Osteoblast (primary cell): ENCODE results near the gene STK38. TPM values are rescaled to one million over a fixed set of nuclear protein-coding genes. Genes with fewer than 3 reads are reported as not detected.

Experiments
- DNase-seq: peaks from one replicate; pipeline ENCODE4 v3.0.0; 2011; ENCODE audit warnings: low spot score, mixed read lengths; ENCODE audit not compliant: insufficient read length; ENCODE audit errors: missing footprints
- H2AFZ ChIP-seq: 2 replicates; pipeline ENCODE4 v1.6.0; 2011; ENCODE audit warnings: mild to moderate bottlenecking, low read length
- H3K27ac ChIP-seq: 2 replicates; pipeline ENCODE4 v1.5.1; 2011; ENCODE audit warnings: mild to moderate bottlenecking, low read depth, low read length, moderate library complexity
- H3K27me3 ChIP-seq: 2 replicates; pipeline ENCODE4 v1.6.0; 2012; ENCODE audit warnings: mild to moderate bottlenecking, control low read depth, inconsistent platforms, low read length, moderate library complexity; ENCODE audit not compliant: insufficient read depth
- H3K36me3 ChIP-seq: 2 replicates; pipeline ENCODE4 v1.5.1; 2011; ENCODE audit warnings: mild to moderate bottlenecking, low read length, control low read depth, moderate library complexity; ENCODE audit not compliant: insufficient read depth
- H3K4me1 ChIP-seq: 2 replicates; pipeline ENCODE4 v1.5.1; 2011; ENCODE audit warnings: mild to moderate bottlenecking, low read length, control low read depth, moderate library complexity; ENCODE audit not compliant: insufficient read depth
- H3K4me2 ChIP-seq: 2 replicates; pipeline ENCODE4 v1.6.0; 2011; ENCODE audit warnings: mild to moderate bottlenecking, low read length; ENCODE audit not compliant: insufficient read depth
- H3K4me3 ChIP-seq: fragments of 200-600 bp; sonication (generic); 3 replicates; pipeline ENCODE4 v1.5.1; 2012; ENCODE audit warnings: mild to moderate bottlenecking, low read length, inconsistent platforms; ENCODE audit not compliant: insufficient read depth
- H3K79me2 ChIP-seq: 2 replicates; pipeline ENCODE4 v1.6.0; 2012; ENCODE audit warnings: mild to moderate bottlenecking, low read length, control low read depth, inconsistent platforms; ENCODE audit not compliant: insufficient read depth
- H3K9me3 ChIP-seq: 2 replicates; pipeline ENCODE4 v1.5.1; 2011; ENCODE audit warnings: low read depth, low read length, control low read depth
- H4K20me1 ChIP-seq: 2 replicates; pipeline ENCODE4 v1.6.0; 2012; ENCODE audit warnings: mild to moderate bottlenecking, low read length, control low read depth; ENCODE audit not compliant: insufficient read depth
- CTCF ChIP-seq: IDR thresholded peaks from 2 replicates; pipeline ENCODE4 v1.5.1; 2011; ENCODE audit warnings: mild to moderate bottlenecking, low read depth, low read length, moderate library complexity; ENCODE audit errors: extremely low read depth
- total RNA-seq: library from RNA; depleted of rRNA; stranded (reverse); fragments of >200 nt; gene quantifications from 2 replicates; pipeline ENCODE4 v1.2.3, GENCODE V29; 2012

STK38 gene
- total RNA-seq, 1 donor: 48.1 TPM

- Histone ChIP-seq H3K79me2 (no peaks in the 10 kb centered on the region), H3K9me3 (no peaks in the 10 kb centered on the region), H3K4me3 (no peak overlapping the region), H3K27ac (no peak overlapping the region), H3K27me3 (no peaks in the 10 kb centered on the region), H3K36me3 (peaks cover 53% of the 10 kb centered on the region), H3K4me2 (no peak overlapping the region), H3K4me1 (peaks cover 5% of the 10 kb centered on the region), H4K20me1 (peaks cover 13% of the 10 kb centered on the region), H2AFZ (no peak overlapping the region)
- TF ChIP-seq CTCF: no peak
- DNase-seq: no peak
Observed at GRCh38 chr6:36493319-36493718, 54.0 kb downstream of the STK38 start.

- Histone ChIP-seq H3K4me1 (peaks cover 11% of the 10 kb centered on the region), H4K20me1 (peaks cover 18% of the 10 kb centered on the region), H3K27me3 (no peaks in the 10 kb centered on the region), H3K36me3 (peaks cover 59% of the 10 kb centered on the region), H3K79me2 (no peaks in the 10 kb centered on the region), H3K27ac (no peak overlapping the region), H2AFZ (no peak overlapping the region), H3K9me3 (no peaks in the 10 kb centered on the region), H3K4me3 (no peak overlapping the region), H3K4me2 (peak overlapping the region; percentile 15)
- no peak for TF ChIP-seq CTCF
- DNase-seq: peak; percentile 26
Observed at GRCh38 chr6:36492621-36493020, 54.7 kb downstream of the STK38 start.

- DNase-seq: no peak
- Histone ChIP-seq H3K79me2 (no peaks in the 10 kb centered on the region), H4K20me1 (peaks cover 18% of the 10 kb centered on the region), H3K36me3 (peaks cover 59% of the 10 kb centered on the region), H3K9me3 (no peaks in the 10 kb centered on the region), H3K27ac (no peak overlapping the region), H2AFZ (no peak overlapping the region), H3K4me1 (peaks cover 15% of the 10 kb centered on the region), H3K4me3 (no peak overlapping the region), H3K27me3 (no peaks in the 10 kb centered on the region), H3K4me2 (no peak overlapping the region)
- TF ChIP-seq CTCF: no peak
Observed at GRCh38 chr6:36492092-36492491, 55.2 kb downstream of the STK38 start.

- H3K4me3 ChIP-seq: no peak overlapping the region
- no peak overlapping the region for H3K27ac ChIP-seq
- no peak overlapping the region for H2AFZ ChIP-seq
- TF ChIP-seq CTCF: no peak
- H3K79me2 ChIP-seq: no peaks in the 10 kb centered on the region
- no peaks in the 10 kb centered on the region for H3K27me3 ChIP-seq
- no peak for DNase-seq
- H3K9me3 ChIP-seq: no peaks in the 10 kb centered on the region
- H3K4me2 ChIP-seq: no peak overlapping the region
- peaks cover 18% of the 10 kb centered on the region for H4K20me1 ChIP-seq
- peaks cover 59% of the 10 kb centered on the region for H3K36me3 ChIP-seq
- peaks cover 15% of the 10 kb centered on the region for H3K4me1 ChIP-seq
Observed at GRCh38 chr6:36491378-36491965, 55.8 kb downstream of the STK38 start.
